HG03469 (cell line): ENCODE results near the gene SYT17.

Experiments used
- ATAC-seq: cut with Tn5 transposase; IDR thresholded peaks from one replicate; pipeline ENCODE4 v1.9.1; 2021; ENCODE audit warnings: mild to moderate bottlenecking, moderate library complexity, moderate number of reproducible peaks; ENCODE audit not compliant: unreplicated experiment

Gene SYT17, protein sequence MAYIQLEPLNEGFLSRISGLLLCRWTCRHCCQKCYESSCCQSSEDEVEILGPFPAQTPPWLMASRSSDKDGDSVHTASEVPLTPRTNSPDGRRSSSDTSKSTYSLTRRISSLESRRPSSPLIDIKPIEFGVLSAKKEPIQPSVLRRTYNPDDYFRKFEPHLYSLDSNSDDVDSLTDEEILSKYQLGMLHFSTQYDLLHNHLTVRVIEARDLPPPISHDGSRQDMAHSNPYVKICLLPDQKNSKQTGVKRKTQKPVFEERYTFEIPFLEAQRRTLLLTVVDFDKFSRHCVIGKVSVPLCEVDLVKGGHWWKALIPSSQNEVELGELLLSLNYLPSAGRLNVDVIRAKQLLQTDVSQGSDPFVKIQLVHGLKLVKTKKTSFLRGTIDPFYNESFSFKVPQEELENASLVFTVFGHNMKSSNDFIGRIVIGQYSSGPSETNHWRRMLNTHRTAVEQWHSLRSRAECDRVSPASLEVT

DNA sequence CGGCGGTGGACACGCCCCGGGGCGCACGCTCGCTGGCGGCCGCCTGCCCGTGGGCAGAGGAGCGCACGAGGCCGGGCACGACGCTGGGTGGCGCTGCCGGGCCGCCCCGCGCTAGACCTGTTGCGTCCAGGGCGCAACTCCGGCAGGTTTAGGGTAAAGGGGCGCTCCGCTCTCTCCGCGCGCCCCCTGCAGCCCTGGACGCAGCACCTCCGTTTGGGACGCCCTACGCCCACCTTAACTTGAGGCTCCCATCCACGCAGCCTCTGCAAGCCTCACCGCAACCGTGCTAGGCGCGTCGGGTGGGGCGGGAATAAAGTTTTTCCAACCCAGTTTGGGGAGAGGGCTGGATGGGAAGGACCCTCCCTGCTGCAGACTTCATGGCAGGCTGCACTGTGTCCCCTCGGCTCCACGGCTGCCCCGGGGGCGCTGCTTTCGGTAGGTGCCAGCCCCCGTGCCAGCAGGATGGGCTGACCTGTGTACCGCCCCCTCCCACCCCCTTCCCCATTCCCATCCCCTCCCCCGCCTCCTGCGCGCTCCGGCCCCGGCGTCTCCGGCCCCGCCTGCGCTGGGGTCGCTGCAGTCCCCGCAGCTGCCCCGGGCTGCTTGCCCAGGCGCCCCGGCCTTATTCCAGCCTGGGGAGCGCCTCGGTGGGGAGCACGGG lies at the start of gene SYT17:
TSS of gene SYT17 (plus strand) at position 531 of the 661 bp plus-strand sequence. CDS start 407 bp downstream, outside the sequence.
- ATAC-seq: no peak

DNA sequence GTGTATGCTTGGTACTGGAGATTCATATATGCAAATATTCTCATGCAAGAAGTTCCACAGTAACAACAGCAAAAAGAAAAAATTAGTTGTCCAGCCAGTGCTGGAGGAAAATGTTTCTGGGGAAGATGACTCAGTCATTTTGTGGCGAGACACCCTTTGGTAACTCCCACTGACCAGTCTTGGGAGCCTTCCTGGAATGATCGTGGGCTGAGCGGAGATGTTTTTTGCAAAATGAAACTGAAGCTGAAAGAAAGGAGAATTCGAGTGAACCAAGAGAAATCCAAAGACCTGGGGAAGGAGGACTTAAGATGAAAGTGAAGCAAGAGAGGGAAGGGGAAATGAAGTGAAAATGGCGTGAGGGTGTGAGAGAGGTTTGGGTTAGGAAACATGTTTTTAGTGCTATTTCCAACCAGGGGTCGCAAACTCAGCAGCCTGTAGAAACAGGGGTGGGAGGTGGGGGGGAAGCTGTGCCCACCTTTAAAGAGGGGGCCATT lies 49.1 kb upstream of the SYT17 start:
- ATAC-seq: no peak

DNA sequence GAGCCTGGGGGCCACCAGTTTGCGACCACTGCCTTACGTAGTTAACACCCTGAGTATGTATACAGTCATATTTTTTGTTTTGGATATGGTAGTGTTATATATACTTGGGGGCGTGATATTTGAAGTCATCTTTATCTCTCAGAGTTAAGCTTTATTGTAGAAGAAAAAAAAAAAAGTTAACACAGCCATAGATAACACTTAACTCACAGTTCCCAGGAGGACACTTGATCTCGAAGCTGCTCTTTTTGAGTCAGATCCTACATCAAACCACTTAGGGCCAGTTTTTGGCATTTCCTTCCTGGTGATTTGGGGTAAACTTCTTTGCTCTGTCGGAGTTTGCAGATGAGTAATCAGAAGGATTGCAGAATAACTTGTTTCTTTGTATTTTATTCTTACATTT lies 48.5 kb upstream of the SYT17 start:
- no peak for ATAC-seq

DNA sequence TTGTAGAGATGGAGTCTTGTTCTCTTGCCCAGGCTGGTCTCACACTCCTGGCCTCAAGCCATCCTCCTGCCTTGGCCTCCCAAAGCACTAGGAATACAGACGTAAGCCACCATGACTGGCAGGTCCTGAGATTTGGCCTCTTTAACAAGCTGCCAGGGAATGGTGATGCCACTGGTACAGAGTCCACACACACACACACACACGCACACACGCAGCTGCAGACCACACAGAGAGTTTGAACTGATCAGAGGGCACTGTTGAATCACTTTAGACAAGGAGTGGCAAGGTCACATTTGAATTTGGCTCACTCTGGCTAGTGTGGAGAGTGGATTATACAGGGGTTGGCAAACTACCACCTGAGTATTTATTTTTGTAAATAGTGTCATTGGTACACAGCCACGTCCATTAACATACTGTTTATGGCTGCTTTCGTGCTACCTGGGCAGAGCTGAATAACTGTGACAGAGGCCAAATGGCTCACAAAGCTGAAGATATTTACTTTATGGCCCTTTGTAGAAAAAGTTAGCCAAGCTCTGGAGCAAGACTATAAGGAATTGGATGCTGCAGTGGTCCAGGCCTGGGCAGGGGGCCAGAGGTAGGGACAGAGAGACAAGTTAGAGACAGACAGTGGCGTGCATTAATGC lies 44.4 kb upstream of the SYT17 start:
- no peak for ATAC-seq

DNA sequence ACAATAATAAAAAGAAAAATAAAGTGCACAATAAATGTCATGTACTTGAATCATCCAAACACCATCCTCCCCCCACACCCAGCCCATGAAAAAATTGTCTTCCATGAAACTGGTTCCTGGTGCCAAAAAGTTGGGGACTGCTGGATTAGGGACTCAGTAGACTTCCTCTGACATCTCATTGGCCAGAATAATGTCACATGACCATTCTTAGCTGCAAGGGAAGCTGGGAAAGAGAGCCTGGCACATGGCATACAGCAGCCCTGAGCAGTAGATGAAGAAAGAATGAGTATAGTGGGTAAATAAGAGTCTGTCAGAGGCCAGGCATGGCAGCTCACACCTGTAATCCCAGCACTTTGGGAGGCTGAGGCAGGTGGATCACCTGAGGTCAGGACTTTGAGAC lies 41.7 kb upstream of the SYT17 start:
- no peak for ATAC-seq

DNA sequence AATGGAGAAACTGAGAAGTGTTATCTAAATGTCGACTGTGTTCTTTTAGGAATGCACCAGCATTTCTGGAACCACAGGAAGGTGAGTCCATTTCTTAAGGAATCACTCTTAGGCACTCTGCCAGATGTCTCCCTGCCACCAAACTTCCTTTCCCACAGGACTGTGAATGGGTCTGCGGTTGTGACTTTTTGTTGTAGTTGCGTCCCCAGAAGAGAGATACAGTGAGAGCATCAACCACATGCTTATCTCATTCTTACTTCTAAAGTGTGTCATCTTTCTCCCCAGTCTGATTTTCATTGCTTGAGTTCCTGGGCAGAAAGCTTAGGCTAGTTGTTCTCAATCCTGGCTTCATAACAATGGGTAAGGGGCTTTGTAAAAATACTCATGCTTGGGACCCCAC lies 40.8 kb upstream of the SYT17 start:
- no peak for ATAC-seq

DNA sequence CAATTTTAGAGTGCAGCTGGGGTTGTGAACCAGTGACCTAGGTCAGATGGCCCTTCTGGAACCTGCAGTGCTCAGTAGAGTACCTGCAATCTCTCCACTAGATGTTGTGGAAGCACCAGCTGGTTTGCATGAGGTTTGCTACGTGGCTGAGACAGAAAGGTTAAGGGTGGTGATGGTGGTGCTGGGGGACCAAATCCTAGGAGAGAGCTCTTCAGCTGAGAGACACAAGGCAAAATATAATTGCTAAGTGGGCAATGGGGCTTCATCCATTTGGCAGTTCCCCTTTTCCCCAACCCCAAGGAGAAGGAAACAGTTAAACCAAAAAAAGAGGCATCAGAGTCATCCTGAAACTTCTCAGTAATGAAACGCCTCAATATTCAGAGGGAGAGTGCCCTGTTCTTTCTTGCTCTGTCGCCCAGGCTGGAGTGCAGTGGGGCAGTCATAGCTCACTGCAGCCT lies 40.3 kb upstream of the SYT17 start:
- ATAC-seq: no peak

DNA sequence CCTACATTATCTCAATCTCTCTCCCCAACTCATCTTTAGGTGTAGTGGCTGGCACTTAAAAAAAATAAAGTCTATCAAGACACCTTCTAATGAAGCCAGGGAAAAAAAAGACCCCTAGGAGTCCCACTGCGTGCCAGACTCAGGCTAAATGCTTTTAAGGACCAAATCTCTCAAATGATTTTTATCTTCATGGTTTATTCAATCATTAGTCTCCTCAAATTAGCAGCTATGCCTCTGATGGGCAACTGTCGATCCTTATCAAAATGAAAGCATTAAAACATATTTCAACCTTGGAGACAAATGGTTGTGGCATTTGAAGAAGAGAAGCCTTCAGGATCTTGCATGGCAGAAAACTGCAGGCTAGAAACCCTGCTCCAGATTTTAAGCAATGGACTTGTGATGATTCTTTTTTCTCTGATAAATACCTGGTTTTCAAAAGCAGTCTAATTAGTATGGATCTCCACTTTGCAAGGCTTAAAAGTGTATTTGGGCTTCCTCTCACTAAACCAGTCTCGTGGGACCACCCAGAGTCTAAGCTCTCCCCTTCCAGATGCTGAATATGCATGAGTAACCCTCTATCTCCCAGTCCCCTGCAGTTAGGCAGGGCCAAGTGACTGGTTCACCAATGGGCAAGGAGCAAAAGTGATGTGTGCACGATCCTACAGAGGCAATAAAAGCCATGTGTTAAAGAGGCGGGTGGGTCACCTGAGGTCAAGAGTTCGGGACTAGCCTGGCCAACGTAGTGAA lies 39.4 kb upstream of the SYT17 start:
- no peak for ATAC-seq

DNA sequence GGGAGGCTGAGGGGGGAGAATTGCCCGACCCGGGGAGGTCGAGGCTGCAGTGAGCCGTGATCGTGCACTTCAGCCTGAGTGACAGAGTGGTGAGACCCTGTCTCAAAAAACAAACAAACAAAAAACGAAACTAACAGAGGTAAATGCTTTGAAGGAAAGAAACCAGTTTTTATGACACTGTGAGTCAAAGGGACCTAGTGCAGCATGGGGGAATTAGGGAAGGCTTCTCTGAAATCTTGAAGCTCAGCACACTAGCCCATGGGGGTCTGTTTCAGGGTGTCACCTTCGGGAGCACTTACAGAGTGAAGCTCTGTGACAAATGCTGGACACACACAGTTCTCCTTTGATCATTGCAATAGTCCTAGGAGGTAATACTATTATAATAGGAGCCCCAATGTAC lies 37.7 kb upstream of the SYT17 start:
- no peak for ATAC-seq

DNA sequence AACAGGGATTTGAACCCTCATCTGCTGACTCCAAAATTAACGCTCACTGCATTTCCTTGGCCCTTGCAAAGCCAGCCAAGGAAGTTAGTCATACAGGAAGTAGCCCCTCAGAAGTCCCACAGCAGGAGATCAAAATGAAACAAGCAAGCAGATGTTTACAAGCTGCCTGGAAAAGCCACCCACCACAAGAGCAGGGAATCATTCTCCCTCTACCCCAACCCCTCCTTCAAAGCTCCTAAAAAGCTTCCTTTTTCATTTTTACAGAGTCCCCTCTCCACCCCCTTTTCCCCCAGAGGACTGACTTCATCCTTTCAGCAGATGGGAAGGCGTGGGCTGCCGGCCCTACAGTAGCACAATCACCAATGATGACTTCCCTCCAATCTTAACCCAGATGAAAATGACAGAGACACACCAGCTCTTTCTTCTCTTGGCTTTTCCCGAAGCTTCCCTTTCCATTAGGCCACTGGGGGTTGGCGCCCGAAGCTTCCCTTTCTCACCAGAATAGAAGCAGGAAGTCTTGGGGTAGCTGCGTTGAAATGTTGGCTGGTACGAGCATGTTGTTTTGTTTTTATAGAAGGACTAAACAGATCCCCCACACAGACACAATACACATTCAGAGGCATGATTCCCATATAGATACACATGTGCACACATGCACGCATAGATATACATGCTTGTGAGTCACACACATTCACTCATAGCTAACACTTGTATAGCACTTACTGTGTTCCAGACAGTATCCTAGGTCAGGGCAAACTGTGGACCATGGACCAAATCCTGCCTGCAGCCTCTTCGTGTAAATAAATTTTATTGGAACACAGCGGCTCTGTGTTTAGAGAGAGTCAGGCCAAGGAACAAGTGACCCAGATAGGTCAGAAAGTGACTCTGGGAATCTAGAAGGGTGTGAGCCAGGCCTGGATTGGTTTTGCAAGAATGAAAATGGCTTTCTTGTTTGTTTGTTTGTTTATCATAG lies 36.9 kb upstream of the SYT17 start:
- ATAC-seq: no peak

DNA sequence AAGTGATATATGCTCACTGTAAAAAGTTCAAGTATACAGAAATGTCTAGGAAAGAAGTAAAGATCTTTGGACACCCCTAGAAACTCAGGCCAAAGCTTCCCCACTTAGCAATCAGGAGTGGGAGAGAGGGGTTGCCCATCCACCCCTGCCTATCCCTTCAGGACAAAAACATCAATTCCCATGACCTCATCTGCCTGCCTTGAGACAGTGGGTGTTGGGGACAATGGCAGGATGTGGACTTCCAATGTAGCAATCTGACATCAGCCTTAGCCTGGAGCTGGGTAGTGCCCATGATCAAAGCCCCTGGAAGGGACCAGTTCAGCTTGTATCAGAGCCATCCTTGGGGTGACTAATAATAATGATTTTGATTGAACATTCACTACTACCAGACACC lies 36.2 kb upstream of the SYT17 start:
- no peak for ATAC-seq

DNA sequence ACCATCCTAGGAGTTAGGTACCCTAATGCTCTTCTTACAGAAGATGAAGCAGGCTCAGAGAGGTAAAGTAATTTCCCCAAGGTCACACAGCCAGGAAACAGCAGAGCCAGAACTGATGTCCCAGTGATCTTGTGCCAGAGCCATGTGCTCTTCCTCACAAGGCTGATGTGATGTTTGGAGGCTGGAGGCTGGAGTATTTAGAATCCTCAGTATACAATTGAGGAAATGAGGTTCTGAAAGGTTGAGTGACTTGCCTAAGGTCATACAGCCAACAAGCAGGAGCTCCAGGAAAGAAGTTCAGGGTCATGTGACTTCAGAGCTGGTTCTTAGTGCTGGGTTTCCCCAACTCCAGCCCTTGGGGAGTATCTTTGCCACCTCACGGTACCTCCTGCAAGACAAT lies 35.8 kb upstream of the SYT17 start:
- no peak for ATAC-seq

DNA sequence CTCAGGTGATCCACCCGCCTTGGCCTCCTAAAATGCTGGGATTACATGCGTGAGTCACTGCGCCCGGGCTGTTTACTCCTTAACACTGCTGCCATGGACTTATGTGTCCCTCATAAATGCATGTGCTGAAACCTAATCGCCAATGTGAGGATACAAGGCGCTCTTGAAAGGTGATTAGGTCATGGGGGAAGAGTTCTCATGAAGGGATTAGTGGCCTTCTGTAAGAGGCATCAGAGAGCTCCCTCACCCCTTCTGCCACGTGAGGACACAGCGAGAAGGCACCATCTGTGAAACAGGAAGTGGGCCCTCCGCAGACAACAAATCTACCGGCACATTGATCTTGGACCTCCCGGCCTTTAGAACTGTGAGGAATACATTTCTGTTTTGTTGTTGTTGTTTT lies 35.1 kb upstream of the SYT17 start:
- ATAC-seq: no peak

DNA sequence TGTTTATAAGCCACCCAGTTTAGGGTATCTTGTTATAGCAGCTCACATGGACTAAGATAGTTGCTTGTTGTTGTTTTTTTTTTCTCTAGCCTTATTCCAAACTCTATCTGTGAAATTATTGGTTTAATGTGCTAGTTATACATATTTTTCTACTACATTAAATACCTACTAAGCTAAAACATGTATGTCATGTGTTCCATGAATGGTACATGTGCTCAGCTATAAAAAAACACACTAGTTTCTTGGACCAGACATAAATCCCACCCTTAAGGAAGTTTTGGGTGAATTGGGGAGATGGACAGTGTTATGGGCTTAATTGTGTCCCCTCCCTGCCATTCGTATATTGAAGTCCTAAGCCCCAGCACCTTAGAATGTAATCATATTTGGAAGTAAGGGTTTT lies 34.4 kb upstream of the SYT17 start:
- ATAC-seq: no peak

DNA sequence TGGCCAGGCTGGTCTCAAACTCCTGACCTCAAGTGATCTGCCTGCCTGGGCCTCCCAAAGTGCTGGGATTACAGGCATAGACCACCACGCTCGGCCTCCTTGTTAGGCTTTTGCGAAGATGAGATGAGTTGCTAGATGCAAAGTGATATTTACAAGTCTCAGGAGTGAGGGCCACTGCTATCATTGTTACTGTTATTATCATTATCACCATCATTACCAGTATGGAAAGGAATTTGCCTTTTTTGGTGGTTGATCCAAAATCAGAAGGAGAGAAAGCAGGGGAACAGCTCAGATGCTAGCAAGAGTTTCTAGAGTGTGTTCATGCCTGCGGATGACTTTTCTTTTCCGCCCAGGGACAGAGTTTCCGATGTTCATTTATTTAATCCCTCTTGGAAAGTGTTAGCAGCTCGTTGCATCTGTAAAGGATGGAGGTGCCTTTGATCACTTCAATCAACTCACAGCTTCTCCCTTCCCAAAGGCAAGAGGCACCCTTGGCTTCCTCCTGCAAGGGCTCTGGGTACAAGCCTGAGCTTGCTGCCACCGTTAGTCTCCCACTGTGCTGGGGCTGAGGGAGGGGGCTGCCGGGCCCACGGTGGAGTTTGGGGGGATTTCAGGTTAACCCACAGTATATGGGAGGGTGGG lies 32.7 kb upstream of the SYT17 start:
- no peak for ATAC-seq

DNA sequence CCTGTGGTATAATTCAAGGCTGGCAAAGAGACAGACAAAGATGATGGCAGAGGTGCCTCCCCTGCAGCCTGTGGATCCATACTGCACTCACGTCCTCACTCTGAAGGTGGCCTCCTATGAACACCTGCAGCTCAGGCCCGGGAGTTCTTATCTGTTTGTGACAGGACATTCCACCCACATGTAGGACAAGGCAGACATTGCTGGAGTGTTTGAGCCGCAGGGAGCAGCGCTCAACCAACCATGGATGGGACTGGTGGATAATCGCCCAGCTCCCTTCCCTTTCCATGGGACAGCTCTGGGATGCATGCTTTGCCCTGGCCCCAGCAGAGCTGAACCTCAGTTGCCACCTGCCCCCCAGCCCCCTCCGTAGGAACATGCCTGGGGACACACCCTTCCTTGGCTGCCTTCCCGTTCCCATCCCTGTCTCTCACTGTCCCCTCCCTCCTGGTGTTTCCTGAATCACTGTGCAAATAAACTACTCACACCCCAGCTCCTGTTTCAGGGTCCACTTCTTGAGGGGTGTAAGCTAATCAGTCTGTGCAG lies 32.1 kb upstream of the SYT17 start:
- ATAC-seq: no peak

DNA sequence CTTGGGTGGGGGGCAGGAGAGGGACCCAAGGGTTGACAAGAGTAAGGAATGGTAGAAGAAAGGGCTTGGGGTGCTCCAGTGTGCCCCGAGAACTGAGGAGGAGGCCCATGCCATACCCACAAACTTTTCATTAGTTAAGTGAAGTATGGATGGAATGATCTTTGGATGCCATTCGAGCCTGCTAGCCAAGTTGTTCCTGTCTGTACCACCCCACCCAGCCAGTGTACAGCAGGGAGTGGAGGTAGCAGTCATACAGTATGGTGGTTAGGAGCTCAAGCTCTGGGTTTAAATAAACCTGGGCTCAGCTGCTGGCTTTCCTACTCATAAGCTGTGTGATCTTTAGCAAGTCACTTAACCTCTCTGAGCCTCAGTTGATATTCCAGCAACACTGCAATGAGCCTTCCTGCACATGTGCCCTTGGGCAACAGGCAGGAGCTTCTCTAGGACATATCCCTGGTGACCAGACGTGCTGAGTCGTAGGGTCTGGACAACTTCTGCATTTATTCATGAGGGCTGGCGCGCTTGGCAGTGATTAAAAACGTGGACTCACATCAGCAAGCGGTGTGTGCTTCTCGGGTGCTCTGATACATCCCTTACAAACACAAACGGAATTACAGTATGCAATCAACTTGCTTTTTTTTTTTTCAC lies 31.4 kb upstream of the SYT17 start:
- no peak for ATAC-seq
